Measurements from ENCODE around the gene SP140L.

DNA sequence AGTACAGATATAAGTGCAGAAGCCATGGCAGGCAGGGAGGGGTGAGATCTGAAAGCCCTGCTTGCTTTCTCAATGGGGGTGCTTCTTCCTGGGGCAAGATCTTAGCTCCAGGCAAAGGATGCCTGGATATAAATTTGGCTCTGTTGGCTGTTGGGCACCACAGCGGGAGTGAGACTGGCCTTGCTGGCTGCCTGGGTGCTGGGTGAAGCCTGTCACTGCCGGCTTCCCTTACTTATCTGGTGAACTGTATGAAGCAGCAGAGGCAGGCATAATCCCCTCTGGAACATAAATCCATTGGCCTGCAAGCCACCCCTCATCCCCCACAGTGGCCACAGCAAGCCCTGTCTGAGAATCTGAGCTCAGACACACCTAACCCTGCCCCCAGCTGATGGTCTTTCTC, 27.4 kb upstream of the SP140L start:
- TF ChIP-seq, protein P1, sequence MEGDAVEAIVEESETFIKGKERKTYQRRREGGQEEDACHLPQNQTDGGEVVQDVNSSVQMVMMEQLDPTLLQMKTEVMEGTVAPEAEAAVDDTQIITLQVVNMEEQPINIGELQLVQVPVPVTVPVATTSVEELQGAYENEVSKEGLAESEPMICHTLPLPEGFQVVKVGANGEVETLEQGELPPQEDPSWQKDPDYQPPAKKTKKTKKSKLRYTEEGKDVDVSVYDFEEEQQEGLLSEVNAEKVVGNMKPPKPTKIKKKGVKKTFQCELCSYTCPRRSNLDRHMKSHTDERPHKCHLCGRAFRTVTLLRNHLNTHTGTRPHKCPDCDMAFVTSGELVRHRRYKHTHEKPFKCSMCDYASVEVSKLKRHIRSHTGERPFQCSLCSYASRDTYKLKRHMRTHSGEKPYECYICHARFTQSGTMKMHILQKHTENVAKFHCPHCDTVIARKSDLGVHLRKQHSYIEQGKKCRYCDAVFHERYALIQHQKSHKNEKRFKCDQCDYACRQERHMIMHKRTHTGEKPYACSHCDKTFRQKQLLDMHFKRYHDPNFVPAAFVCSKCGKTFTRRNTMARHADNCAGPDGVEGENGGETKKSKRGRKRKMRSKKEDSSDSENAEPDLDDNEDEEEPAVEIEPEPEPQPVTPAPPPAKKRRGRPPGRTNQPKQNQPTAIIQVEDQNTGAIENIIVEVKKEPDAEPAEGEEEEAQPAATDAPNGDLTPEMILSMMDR (IDR thresholded peaks at IDR 0.05), result no peak
- TF ChIP-seq EP300 (IDR thresholded peaks at IDR 0.05), result no peak

Data from ovary (tissue), 3 donors.